Loucy (cell line): ENCODE results near the gene HOXA11.

ENCODE experiments used
- EZH2phosphoT487 ChIP-seq: fragments of 200-600 bp; IDR thresholded peaks from 2 replicates; pipeline ENCODE4 v1.6.1; 2018; ENCODE audit warnings: antibody characterized with exemption, mild to moderate bottlenecking, moderate library complexity, borderline replicate concordance
- TF ChIP-seq, protein P1 (sequence below): fragments of 200-600 bp; sonication (generic); conservative IDR thresholded peaks from 2 replicates; pipeline ENCODE4 v1.5.1; 2014; ENCODE audit warnings: mild to moderate bottlenecking, antibody characterized with exemption, low read length

DNA sequence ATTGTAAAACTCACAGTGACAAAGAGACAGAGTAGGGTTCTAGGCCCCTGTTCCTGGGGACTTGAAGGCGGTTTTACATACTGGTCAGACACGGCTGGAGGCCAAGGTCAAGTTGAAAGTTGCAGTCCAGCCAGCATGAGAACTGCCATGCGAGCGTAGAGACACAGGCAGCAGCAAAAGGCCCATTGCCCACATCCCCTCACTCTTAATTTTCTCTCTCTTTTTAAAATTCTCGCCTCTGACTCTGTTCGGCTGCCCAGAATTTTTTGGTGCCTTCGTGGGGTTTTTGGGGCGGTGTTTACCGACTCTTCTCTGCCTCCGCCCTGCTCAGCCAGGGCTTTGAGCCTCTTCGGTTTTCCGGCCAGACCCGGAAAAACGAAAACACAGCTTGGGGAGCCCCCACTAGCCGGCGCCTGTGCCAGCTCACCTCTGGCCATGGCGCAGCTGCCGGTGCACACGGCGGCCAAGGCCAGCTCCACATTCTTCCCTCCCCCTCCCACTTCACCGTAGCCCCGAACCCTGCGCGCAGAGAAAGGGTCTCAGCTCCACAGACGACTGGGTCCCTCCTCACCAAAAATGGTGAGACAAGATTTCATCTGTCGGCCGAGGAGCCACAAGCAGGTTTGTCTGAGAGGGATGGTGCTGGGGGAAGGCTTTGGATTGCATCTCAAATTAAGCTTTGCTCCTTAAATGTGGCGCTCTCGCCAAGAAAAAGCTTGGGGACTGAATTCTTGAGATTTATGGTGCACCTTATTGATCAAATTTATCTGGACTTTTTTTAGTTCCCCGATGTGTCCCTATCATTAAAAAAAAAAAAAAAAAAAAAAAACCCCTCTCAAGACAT is 17.2 kb upstream of the HOXA11 start:
- TF ChIP-seq, protein P1, sequence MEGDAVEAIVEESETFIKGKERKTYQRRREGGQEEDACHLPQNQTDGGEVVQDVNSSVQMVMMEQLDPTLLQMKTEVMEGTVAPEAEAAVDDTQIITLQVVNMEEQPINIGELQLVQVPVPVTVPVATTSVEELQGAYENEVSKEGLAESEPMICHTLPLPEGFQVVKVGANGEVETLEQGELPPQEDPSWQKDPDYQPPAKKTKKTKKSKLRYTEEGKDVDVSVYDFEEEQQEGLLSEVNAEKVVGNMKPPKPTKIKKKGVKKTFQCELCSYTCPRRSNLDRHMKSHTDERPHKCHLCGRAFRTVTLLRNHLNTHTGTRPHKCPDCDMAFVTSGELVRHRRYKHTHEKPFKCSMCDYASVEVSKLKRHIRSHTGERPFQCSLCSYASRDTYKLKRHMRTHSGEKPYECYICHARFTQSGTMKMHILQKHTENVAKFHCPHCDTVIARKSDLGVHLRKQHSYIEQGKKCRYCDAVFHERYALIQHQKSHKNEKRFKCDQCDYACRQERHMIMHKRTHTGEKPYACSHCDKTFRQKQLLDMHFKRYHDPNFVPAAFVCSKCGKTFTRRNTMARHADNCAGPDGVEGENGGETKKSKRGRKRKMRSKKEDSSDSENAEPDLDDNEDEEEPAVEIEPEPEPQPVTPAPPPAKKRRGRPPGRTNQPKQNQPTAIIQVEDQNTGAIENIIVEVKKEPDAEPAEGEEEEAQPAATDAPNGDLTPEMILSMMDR: no peak
- no peak for TF ChIP-seq EZH2phosphoT487
